RWPE2 (cell line): Measurements from ENCODE around the gene CRYBA4.

Experiments used
- ATAC-seq: fragments of 200-7000 bp; cut with Tn5 transposase; 3 replicates; pipeline ENCODE4 v1.9.1; 2021; ENCODE audit warnings: low read depth
- DNase-seq: peaks from one replicate; pipeline ENCODE4 v3.0.0-alpha.2; 2020; ENCODE audit warnings: low spot score
- H3K27ac ChIP-seq: fragments of 450-650 bp; 2 replicates; pipeline ENCODE4 v1.5.1; 2017; ENCODE audit warnings: mild to moderate bottlenecking; ENCODE audit not compliant: poor library complexity, severe bottlenecking
- H3K27me3 ChIP-seq: fragments of 250-450 bp; sonication (Bioruptor Pico); 2 replicates; pipeline ENCODE4 v1.5.1; 2021; ENCODE audit warnings: mild to moderate bottlenecking, moderate library complexity; ENCODE audit not compliant: insufficient read depth, poor library complexity, severe bottlenecking
- H3K36me3 ChIP-seq: fragments of 250-450 bp; sonication (Bioruptor Pico); 2 replicates; pipeline ENCODE4 v1.5.1; 2020; ENCODE audit warnings: low read depth, mild to moderate bottlenecking, moderate library complexity
- H3K4me1 ChIP-seq: fragments of 250-450 bp; sonication (Bioruptor Pico); 2 replicates; pipeline ENCODE4 v1.5.1; 2021; ENCODE audit warnings: mild to moderate bottlenecking, moderate library complexity; ENCODE audit not compliant: insufficient read depth, poor library complexity, severe bottlenecking
- H3K4me3 ChIP-seq: fragments of 250-450 bp; sonication (Bioruptor Pico); 2 replicates; pipeline ENCODE4 v1.5.1; 2021; ENCODE audit warnings: mild to moderate bottlenecking, moderate library complexity; ENCODE audit not compliant: severe bottlenecking
- H3K9me3 ChIP-seq: fragments of 250-450 bp; sonication (Bioruptor Pico); 2 replicates; pipeline ENCODE4 v1.5.1; 2021; ENCODE audit warnings: mild to moderate bottlenecking, moderate library complexity; ENCODE audit not compliant: severe bottlenecking
- TF ChIP-seq, protein P1 (sequence below): fragments of 450-650 bp; IDR thresholded peaks from one replicate; pipeline ENCODE4 v1.5.1; 2017; ENCODE audit warnings: mild to moderate bottlenecking, moderate library complexity; ENCODE audit not compliant: poor library complexity, severe bottlenecking

The CRYBA4 gene

DNA sequence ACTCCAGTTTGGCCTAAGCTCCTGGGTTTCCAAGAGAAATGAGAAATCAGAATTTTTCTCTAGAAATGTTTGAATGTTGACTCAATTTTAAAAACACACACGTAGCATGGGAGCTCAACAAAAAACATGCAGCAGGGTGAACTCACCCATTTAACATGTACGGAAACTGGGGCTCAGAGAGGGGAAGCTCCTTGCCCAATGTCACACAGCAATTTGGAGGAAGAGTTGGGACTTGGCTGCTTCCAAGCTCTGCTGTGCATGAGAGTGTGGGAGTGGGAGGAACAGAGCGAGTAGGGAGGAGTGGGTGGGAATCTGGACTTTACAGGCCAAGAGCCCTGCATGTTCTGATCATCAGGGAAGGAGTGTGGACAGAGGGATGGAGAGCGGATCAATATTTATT is 37.8 kb upstream of the CRYBA4 start:
- peaks cover 11% of the 10 kb centered on the region for H3K4me1 ChIP-seq
- DNase-seq (no peak), ATAC-seq (no peak)
- H3K4me3 ChIP-seq, result no peak overlapping the region
- TF ChIP-seq, protein P1, sequence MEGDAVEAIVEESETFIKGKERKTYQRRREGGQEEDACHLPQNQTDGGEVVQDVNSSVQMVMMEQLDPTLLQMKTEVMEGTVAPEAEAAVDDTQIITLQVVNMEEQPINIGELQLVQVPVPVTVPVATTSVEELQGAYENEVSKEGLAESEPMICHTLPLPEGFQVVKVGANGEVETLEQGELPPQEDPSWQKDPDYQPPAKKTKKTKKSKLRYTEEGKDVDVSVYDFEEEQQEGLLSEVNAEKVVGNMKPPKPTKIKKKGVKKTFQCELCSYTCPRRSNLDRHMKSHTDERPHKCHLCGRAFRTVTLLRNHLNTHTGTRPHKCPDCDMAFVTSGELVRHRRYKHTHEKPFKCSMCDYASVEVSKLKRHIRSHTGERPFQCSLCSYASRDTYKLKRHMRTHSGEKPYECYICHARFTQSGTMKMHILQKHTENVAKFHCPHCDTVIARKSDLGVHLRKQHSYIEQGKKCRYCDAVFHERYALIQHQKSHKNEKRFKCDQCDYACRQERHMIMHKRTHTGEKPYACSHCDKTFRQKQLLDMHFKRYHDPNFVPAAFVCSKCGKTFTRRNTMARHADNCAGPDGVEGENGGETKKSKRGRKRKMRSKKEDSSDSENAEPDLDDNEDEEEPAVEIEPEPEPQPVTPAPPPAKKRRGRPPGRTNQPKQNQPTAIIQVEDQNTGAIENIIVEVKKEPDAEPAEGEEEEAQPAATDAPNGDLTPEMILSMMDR, result no peak
- no peaks in the 10 kb centered on the region for H3K27me3 ChIP-seq
- H3K9me3 ChIP-seq, result no peaks in the 10 kb centered on the region
- H3K27ac ChIP-seq, result peak overlapping the region; percentile 45
- H3K36me3 ChIP-seq, result peaks cover 10% of the 10 kb centered on the region; the same call in 1 of the 2 replicates

DNA sequence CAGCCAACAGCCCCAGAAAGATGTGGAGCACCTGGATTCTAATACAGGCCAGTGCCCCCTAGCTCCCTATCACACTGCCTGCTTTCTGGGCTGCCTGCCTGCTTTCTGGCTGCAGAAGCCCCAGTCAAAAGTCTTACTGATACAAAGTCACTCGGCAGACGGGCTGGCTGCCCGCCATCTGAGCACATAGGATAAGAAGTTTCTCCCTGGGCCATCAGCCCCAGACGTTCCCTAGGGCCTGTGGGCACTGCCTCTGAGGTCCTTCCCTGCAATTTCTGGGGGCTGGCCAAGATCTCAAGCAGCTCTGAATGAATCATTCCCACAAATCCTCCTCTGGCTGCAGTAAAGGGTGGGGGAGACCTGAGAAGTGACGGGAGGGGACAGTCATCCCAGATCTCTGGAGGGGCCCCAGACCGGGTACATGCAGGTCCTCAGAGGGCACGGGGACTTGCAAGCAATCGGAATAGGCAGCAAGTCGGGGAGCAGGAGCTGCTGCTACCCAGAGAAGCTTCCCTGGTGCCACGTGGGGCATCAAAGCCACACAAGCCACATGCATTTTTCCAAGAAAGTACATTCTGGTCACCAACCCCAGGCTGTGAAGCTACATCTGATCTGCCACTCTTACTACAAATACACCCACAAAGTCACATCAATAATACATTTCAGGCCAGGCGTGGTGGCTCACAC is 36.5 kb upstream of the CRYBA4 start:
- H3K36me3 ChIP-seq, result peaks cover 10% of the 10 kb centered on the region; the same call in 1 of the 2 replicates
- H3K27ac ChIP-seq, result peak overlapping the region; percentile 45
- TF ChIP-seq, protein P1, result peak; percentile 26
- H3K9me3 ChIP-seq, result no peaks in the 10 kb centered on the region
- peak; percentile 86 for DNase-seq
- H3K4me3 ChIP-seq, result no peak overlapping the region
- H3K4me1 ChIP-seq, result peaks cover 11% of the 10 kb centered on the region
- no peaks in the 10 kb centered on the region for H3K27me3 ChIP-seq
- peak; percentile 78 for ATAC-seq

DNA sequence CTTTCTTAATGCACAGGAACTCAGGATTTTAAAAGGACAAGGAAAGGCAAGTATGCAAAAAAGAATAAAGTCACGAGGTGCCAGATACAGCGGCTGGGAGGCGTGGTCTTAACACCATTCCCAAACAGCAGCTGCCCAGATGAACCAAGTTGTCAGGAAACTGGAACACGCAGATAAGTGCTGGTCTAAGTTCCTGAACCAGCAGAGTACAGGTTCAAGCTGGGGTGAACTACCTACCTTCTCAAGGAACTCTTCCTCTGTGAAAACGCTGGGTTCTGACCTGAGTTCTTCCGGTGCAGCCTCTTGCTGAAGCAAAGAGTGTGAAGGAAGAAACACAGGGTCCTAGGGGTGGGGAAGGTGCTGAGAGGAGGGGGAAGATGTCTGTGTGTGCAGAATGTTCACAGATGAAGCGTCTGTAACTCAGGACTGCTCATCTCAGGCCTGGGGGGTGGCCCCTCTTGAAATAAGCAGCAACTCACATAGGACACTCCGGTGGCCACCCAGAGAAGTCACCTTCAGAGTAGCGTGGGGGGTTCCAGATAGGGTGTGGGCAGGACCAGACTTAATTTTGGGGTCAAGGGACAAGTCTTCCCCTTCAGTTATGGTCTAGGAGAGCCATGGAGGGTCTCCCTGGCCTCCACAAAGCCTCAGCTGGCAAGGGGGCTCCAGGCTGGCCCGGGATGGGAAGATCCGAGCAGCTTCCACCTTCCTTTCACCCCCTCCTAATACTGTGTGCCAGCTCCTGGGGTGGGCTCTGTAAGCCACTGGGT is 35.0 kb upstream of the CRYBA4 start:
- H3K9me3 ChIP-seq, result no peaks in the 10 kb centered on the region
- H3K27ac ChIP-seq, result peak overlapping the region; percentile 45
- ATAC-seq, result no peak
- no peak overlapping the region for H3K4me3 ChIP-seq
- peaks cover 10% of the 10 kb centered on the region; the same call in 1 of the 2 replicates for H3K36me3 ChIP-seq
- no peak for DNase-seq
- H3K27me3 ChIP-seq, result no peaks in the 10 kb centered on the region
- TF ChIP-seq, protein P1, result no peak
- peaks cover 11% of the 10 kb centered on the region for H3K4me1 ChIP-seq

DNA sequence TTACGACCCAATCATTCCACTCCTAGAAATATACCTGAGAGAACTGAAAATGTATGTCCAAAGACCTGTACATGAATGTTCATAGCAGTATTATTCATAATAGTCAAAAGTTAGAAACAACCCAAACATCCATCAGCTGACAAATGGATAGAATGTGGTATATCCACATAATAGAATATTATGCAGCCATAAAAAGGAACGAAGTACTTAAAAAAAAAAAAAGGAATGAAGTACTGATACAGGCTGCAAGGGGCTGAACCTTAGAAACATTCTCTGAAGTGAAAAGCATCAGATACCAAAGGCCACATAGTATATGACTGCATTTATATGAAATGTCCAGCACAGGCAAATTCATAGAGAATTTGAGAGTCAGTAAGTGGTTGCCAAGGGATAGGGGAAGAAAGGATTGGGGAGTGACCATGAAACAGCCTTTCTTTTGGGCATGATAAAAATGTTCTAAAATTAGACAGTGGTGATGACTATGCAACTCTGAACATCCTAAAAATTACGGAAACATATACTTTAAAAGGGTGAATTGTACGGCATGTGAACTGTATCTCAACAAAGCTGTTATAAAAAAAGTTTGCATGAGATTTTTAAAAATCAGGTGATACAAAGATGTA is 33.7 kb upstream of the CRYBA4 start:
- Histone ChIP-seq H3K4me3 (no peak overlapping the region), H3K27me3 (no peaks in the 10 kb centered on the region)

More for the DNA sequence above, 33.7 kb upstream of the CRYBA4 start:
- Histone ChIP-seq H3K9me3 (no peaks in the 10 kb centered on the region), H3K27ac (no peak overlapping the region), H3K36me3 (peaks cover 10% of the 10 kb centered on the region; the same call in 1 of the 2 replicates), H3K4me1 (peaks cover 14% of the 10 kb centered on the region)
- DNase-seq, result no peak
- TF ChIP-seq, protein P1, result no peak
- no peak for ATAC-seq
